WTC11 (cell line): Measurements from ENCODE around the gene TRABD.

Source experiments
- ATF1 ChIP-seq: sonication (generic); formaldehyde crosslinking; IDR thresholded peaks from 2 replicates; pipeline ENCODE4 v1.8.1; 2023; ENCODE audit warnings: mild to moderate bottlenecking, moderate library complexity, missing genetic modification reagents
- FOXK1 ChIP-seq: sonication (generic); formaldehyde crosslinking; IDR thresholded peaks from 2 replicates; pipeline ENCODE4 v1.8.0; 2022; ENCODE audit warnings: mild to moderate bottlenecking, moderate library complexity, missing genetic modification reagents
- RELA ChIP-seq: sonication (generic); formaldehyde crosslinking; IDR thresholded peaks from 2 replicates; pipeline ENCODE4 v1.8.1; 2022; ENCODE audit warnings: missing genetic modification reagents, mild to moderate bottlenecking, borderline replicate concordance
- SMAD3 ChIP-seq: sonication (generic); formaldehyde crosslinking; IDR thresholded peaks from 2 replicates; pipeline ENCODE4 v1.8.0; 2022; ENCODE audit warnings: missing genetic modification reagents, mild to moderate bottlenecking, borderline replicate concordance
- ZNF138 ChIP-seq: sonication (generic); formaldehyde crosslinking; conservative IDR thresholded peaks from 2 replicates; pipeline ENCODE4 v1.8.1; 2022; ENCODE audit warnings: mild to moderate bottlenecking, moderate library complexity, missing genetic modification reagents
- ZNF416 ChIP-seq: fragments of 250-450 bp; sonication (Bioruptor Pico); IDR thresholded peaks from 2 replicates; pipeline ENCODE4 v1.9.0; 2021; ENCODE audit warnings: mild to moderate bottlenecking, inconsistent platforms
- ZNF423 ChIP-seq: fragments of 250-450 bp; sonication (Bioruptor Pico); IDR thresholded peaks from 2 replicates; pipeline ENCODE4 v2.1.2; 2022; ENCODE audit warnings: mild to moderate bottlenecking, moderate library complexity
- TF ChIP-seq, protein P1 (sequence below): fragments of 200-600 bp; IDR thresholded peaks from 2 replicates; pipeline ENCODE4 v1.8.0; 2022; ENCODE audit warnings: antibody characterized with exemption

DNA sequence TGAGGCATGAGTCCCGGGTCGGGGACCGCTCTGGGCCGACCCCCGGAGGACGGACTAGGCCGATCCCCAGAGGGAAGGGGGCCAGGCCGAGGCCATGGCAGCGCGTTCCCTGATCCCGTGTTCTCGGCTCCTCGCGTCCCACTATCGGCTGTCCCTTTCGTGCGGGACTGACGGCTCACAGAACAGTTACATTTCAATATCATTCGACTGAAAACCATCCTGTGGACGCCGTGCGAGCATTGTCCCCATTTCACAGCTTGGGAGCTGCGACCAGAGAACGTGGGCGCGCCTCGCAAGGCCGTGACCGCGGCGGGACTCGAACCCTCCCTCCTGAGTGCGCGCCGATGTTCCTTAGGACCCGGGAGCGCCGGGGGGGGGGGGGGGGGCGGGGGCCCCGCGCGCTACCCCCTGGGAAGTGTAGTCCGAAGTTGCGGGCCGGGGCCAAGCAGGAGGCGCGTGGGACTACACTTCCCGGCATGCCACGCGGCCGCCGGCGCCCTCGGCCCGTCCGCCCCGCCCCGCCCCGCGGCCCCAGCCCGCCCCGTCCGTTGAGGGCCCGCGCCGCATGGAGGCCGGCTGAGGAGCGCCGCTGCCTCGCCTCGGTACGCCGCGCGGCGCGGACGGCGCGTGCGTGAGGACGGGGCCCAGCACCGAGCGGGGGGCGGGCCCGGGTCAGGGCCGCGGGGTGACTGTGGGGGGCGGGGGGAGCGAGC is at the start of gene TRABD:
- TF ChIP-seq ZNF423 (CRISPR knock-in tag) = no peak
- no peak for TF ChIP-seq FOXK1 (CRISPR knock-in tag)
- TF ChIP-seq ZNF138 (CRISPR knock-in tag) = no peak
- TF ChIP-seq, protein P1, sequence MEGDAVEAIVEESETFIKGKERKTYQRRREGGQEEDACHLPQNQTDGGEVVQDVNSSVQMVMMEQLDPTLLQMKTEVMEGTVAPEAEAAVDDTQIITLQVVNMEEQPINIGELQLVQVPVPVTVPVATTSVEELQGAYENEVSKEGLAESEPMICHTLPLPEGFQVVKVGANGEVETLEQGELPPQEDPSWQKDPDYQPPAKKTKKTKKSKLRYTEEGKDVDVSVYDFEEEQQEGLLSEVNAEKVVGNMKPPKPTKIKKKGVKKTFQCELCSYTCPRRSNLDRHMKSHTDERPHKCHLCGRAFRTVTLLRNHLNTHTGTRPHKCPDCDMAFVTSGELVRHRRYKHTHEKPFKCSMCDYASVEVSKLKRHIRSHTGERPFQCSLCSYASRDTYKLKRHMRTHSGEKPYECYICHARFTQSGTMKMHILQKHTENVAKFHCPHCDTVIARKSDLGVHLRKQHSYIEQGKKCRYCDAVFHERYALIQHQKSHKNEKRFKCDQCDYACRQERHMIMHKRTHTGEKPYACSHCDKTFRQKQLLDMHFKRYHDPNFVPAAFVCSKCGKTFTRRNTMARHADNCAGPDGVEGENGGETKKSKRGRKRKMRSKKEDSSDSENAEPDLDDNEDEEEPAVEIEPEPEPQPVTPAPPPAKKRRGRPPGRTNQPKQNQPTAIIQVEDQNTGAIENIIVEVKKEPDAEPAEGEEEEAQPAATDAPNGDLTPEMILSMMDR = no peak
- TF ChIP-seq ATF1 (CRISPR knock-in tag) = no peak
- no peak for TF ChIP-seq RELA (CRISPR knock-in tag)
- TF ChIP-seq ZNF416 (CRISPR knock-in tag) = no peak
- no peak for TF ChIP-seq SMAD3 (CRISPR knock-in tag)
